HCT116 (cell line): ENCODE measurements around the gene TULP4. TPM values are rescaled to one million over a fixed set of nuclear protein-coding genes. Genes with fewer than 3 reads are reported as not detected.

Experiments
- ATAC-seq: fragments of 200-7000 bp; cut with Tn5 transposase; 2 replicates; pipeline ENCODE4 v1.9.1; 2020; ENCODE audit warnings: mild to moderate bottlenecking, moderate library complexity
- BruUV-seq: library from RNA; stranded (reverse); fragments of 400-500 nt; replicated peaks from 2 replicates; lab custom pipeline; 2021; lab: Mats Ljungman, UMichigan
- CTCF ChIA-PET: fragments of 300-600 bp; sonication (Branson Sonifier 250); formaldehyde crosslinking; loops from one replicate; lab custom pipeline; 2021; ENCODE audit warnings: antibody characterized with exemption; lab: Charles Lee
- POLR2A ChIA-PET: fragments of 300-600, 350-600 bp; sonication (Branson Sonifier 250); formaldehyde crosslinking; loops from one replicate; lab custom pipeline; 2021; ENCODE audit warnings: antibody characterized with exemption; lab: Charles Lee
- RAD21 ChIA-PET, 2 experiments: fragments of 300-600 bp; sonication (Branson Sonifier 250); formaldehyde crosslinking; loops; one replicate each; lab custom pipeline; 2023; ENCODE audit warnings: low total read pairs in 2 of 2; ENCODE audit not compliant: uncharacterized antibody in 2 of 2, unreplicated experiment in 2 of 2, low non-redundant PET in 1 of 2; lab: Charles Lee
- DNase-seq: peaks from one replicate; pipeline ENCODE4 v3.0.0-alpha.2; 2010; ENCODE audit warnings: low read depth, low spot score
- H2AFZ ChIP-seq: fragments of 200-600 bp; shearing (Covaris generic), sonication (generic); 2 replicates; pipeline ENCODE4 v1.6.1; 2017; ENCODE audit warnings: low read depth, mixed run types, mixed read lengths, antibody characterized with exemption, low read length; ENCODE audit not compliant: poor library complexity, severe bottlenecking
- H3K27ac ChIP-seq: 2 replicates; pipeline ENCODE4 v1.5.1; 2012; ENCODE audit warnings: low read depth, low read length
- H3K27me3 ChIP-seq: fragments of 200-600 bp; sonication (generic); 2 replicates; pipeline ENCODE4 v1.6.1; 2016; ENCODE audit warnings: mixed run types, low read length, mixed read lengths; ENCODE audit not compliant: insufficient read depth
- H3K36me3 ChIP-seq, 2 experiments: fragments of 200-500 bp in 1 of 2; fragments of 200-600 bp in 1 of 2; sonication (Bioruptor generic) in 1 of 2; sonication (generic) in 1 of 2; 2 replicates each; pipeline versions ENCODE4 v1.5.1 to v1.6.1; 2014 to 2016; ENCODE audit warnings: low read length in 2 of 2, inconsistent platforms in 1 of 2, mixed read lengths in 1 of 2, mixed run types in 1 of 2; ENCODE audit not compliant: insufficient read depth in 2 of 2, control insufficient read depth in 1 of 2
- H3K4me1 ChIP-seq, 2 experiments: fragments of 200-600 bp in 1 of 2; sonication (generic) in 1 of 2; 2 replicates each; pipeline versions ENCODE4 v1.5.1 to v1.6.1; 2012 to 2017; ENCODE audit warnings: low read length in 2 of 2, inconsistent platforms in 1 of 2, mild to moderate bottlenecking in 1 of 2, mixed read lengths in 1 of 2, mixed run types in 1 of 2, moderate library complexity in 1 of 2; ENCODE audit not compliant: insufficient read depth in 2 of 2, control insufficient read depth in 1 of 2
- H3K4me2 ChIP-seq: fragments of 200-600 bp; sonication (generic); 2 replicates; pipeline ENCODE4 v1.6.1; 2017; ENCODE audit warnings: mixed run types, low read length, mixed read lengths
- H3K4me3 ChIP-seq, 2 experiments: fragments of 200-600 bp in 1 of 2; sonication (generic) in 1 of 2; replicated peaks in 1 of 2; 2 replicates each; pipeline ENCODE4 v1.5.1; 2011 to 2016; ENCODE audit warnings: low read length in 2 of 2, control low read depth in 1 of 2, low read depth in 1 of 2, mild to moderate bottlenecking in 1 of 2, mixed read lengths in 1 of 2, mixed run types in 1 of 2
- H3K79me2 ChIP-seq: fragments of 200-600 bp; sonication (generic); 2 replicates; pipeline ENCODE4 v1.6.1; 2017; ENCODE audit warnings: mild to moderate bottlenecking, mixed run types, low read length, moderate library complexity, mixed read lengths; ENCODE audit not compliant: insufficient read depth
- H3K9ac ChIP-seq: fragments of 200-600 bp; sonication (generic); 2 replicates; pipeline ENCODE4 v1.6.1; 2016; ENCODE audit warnings: low read length, mixed read lengths
- H3K9me2 ChIP-seq: fragments of 200-600 bp; sonication (generic), shearing (Covaris generic); 2 replicates; pipeline ENCODE4 v1.6.1; 2017; ENCODE audit warnings: mixed run types, mild to moderate bottlenecking, moderate library complexity; ENCODE audit not compliant: insufficient read depth
- H3K9me3 ChIP-seq, 2 experiments: fragments of 200-500 bp in 1 of 2; fragments of 200-600 bp in 1 of 2; sonication (Bioruptor generic) in 1 of 2; sonication (generic) in 1 of 2; 2 replicates each; pipeline ENCODE4 v1.6.1; 2014 to 2017; ENCODE audit warnings: low read length in 2 of 2, mixed read lengths in 2 of 2, inconsistent platforms in 1 of 2, low read depth in 1 of 2, mild to moderate bottlenecking in 1 of 2, mixed run types in 1 of 2, moderate library complexity in 1 of 2; ENCODE audit not compliant: control insufficient read depth in 1 of 2, insufficient read depth in 1 of 2
- H4K20me1 ChIP-seq: fragments of 200-600 bp; sonication (generic), shearing (Covaris generic); 2 replicates; pipeline ENCODE4 v1.6.1; 2017; ENCODE audit warnings: mixed run types, mild to moderate bottlenecking, moderate library complexity; ENCODE audit not compliant: insufficient read depth
- ATF3 ChIP-seq: IDR thresholded peaks from 2 replicates; pipeline ENCODE4 v1.6.1; 2012
- CBX3 ChIP-seq: IDR thresholded peaks from 2 replicates; pipeline ENCODE4 v1.6.1; 2012; ENCODE audit warnings: low read depth
- CEBPB ChIP-seq: IDR thresholded peaks from 2 replicates; pipeline ENCODE4 v1.6.1; 2012; ENCODE audit warnings: low read depth
- CTCF ChIP-seq, 3 experiments: fragments of 200-600 bp in 1 of 3; sonication (generic) in 1 of 3; IDR thresholded peaks in 2 of 3; conservative IDR thresholded peaks in 1 of 3; 2 replicates each; pipeline ENCODE4 v1.5.1; 2012 to 2017; ENCODE audit warnings: low read depth in 2 of 3, low read length in 2 of 3, antibody characterized with exemption in 1 of 3, borderline replicate concordance in 1 of 3, control low read depth in 1 of 3, mild to moderate bottlenecking in 1 of 3, mixed read lengths in 1 of 3, mixed run types in 1 of 3, moderate library complexity in 1 of 3; ENCODE audit not compliant: insufficient read depth in 1 of 3
- EGR1 ChIP-seq: IDR thresholded peaks from 2 replicates; pipeline ENCODE4 v1.6.1; 2012; ENCODE audit warnings: low read depth
- EZH2phosphoT487 ChIP-seq: fragments of 200-600 bp; IDR thresholded peaks from 2 replicates; pipeline ENCODE4 v1.6.1; 2018; ENCODE audit warnings: antibody characterized with exemption, borderline replicate concordance
- FOSL1 ChIP-seq: IDR thresholded peaks from 2 replicates; pipeline ENCODE4 v1.6.1; 2012; ENCODE audit warnings: low read depth
- JUND ChIP-seq: IDR thresholded peaks from 2 replicates; pipeline ENCODE4 v1.6.1; 2012
- MAX ChIP-seq: IDR thresholded peaks from 2 replicates; pipeline ENCODE4 v1.6.1; 2012
- POLR2A ChIP-seq: IDR thresholded peaks from 2 replicates; pipeline ENCODE4 v1.7.0; 2011; ENCODE audit warnings: borderline replicate concordance; ENCODE audit not compliant: insufficient read depth, insufficient read length; ENCODE audit errors: extremely low read depth
- REST ChIP-seq: IDR thresholded peaks from 2 replicates; pipeline ENCODE4 v1.6.1; 2012; ENCODE audit warnings: low read depth
- SIN3A ChIP-seq: IDR thresholded peaks from 2 replicates; pipeline ENCODE4 v1.6.1; 2012; ENCODE audit warnings: low read depth
- SP1 ChIP-seq: IDR thresholded peaks from 2 replicates; pipeline ENCODE4 v1.6.1; 2012; ENCODE audit warnings: low read depth
- SRF ChIP-seq: IDR thresholded peaks from 2 replicates; pipeline ENCODE4 v1.6.1; 2012; ENCODE audit warnings: low read depth
- TCF7L2 ChIP-seq: IDR thresholded peaks from 2 replicates; pipeline ENCODE4 v1.7.0; 2011; ENCODE audit warnings: borderline replicate concordance, inconsistent platforms; ENCODE audit not compliant: insufficient read depth, insufficient read length; ENCODE audit errors: extremely low read depth
- YY1 ChIP-seq: IDR thresholded peaks from 2 replicates; pipeline ENCODE4 v1.6.1; 2011; ENCODE audit warnings: low read length, low read depth, moderate library complexity, mild to moderate bottlenecking; ENCODE audit not compliant: insufficient replicate concordance; ENCODE audit errors: extremely low read depth
- ZBTB33 ChIP-seq: IDR thresholded peaks from 2 replicates; pipeline ENCODE4 v1.6.1; 2011; ENCODE audit warnings: mild to moderate bottlenecking, low read length, moderate library complexity; ENCODE audit not compliant: insufficient replicate concordance; ENCODE audit errors: extremely low read depth
- ZFX ChIP-seq: fragments of 450-650 bp; IDR thresholded peaks from 2 replicates; pipeline ENCODE4 v1.6.1; 2017
- ZNF274 ChIP-seq: fragments of 200-500 bp; sonication (Bioruptor generic); IDR thresholded peaks from 2 replicates; pipeline ENCODE4 v1.6.1; 2014; ENCODE audit warnings: mild to moderate bottlenecking, low read depth, low read length, inconsistent platforms
- intact Hi-C: fragments of 100-400 bp; cut with micrococcal nuclease; formaldehyde crosslinking; loops from 2 replicates; pipeline ENCODE4 v1.10.0; 2022
- total RNA-seq: library from RNA; stranded (reverse); gene quantifications from one replicate; pipeline ENCODE4 v1.2.1, GENCODE V29; 2021; ENCODE audit not compliant: unreplicated experiment

Gene TULP4
- total RNA-seq, 1 experiment from 2014 or later = 70.8 TPM

- Histone ChIP-seq H3K9me2 (no peaks in the 10 kb centered on the region), H3K27ac (no peak overlapping the region), H3K4me1 (peaks cover 3 to 7% of the 10 kb centered on the region in 2 experiments; a peak in 1 of 4 replicates), H3K4me3 (no peak overlapping the region), H3K9me3 (peaks cover 0 to 13% of the 10 kb centered on the region in 2 experiments; a peak in 1 of 4 replicates), H3K27me3 (no peaks in the 10 kb centered on the region), H2AFZ (no peak overlapping the region), H3K79me2 (peaks cover 30% of the 10 kb centered on the region), H4K20me1 (no peaks in the 10 kb centered on the region), H3K36me3 (0 out of 4 replicates have a peak, but pooled peaks cover 0 to 4% of the 10 kb centered on the region in 2 experiments), H3K9ac (no peak overlapping the region), H3K4me2 (no peak overlapping the region)
- ChIA-PET RAD21 (no interaction called here), POLR2A (no interaction called here), CTCF (no interaction called here)
- DNase-seq = no peak
- no peak for ATAC-seq
- no TSS peak for BruUV-seq
- intact Hi-C loops = no loop called here
- no peak for TF ChIP-seq SRF
- TF ChIP-seq CBX3 = no peak
- no peak for TF ChIP-seq CEBPB
- TF ChIP-seq JUND = no peak
- no peak for TF ChIP-seq ZFX
- no peak for TF ChIP-seq ATF3
- no peak for TF ChIP-seq SIN3A
- TF ChIP-seq ZNF274 = no peak
- TF ChIP-seq ZBTB33 = no peak
- TF ChIP-seq YY1 = no peak
- no peak for TF ChIP-seq EZH2phosphoT487
- no peak for TF ChIP-seq SP1
- no peak for TF ChIP-seq REST
- TF ChIP-seq MAX = no peak
- no peak for TF ChIP-seq POLR2A
- no peak for TF ChIP-seq FOSL1
- no peak for TF ChIP-seq EGR1
- no peak for TF ChIP-seq TCF7L2
- TF ChIP-seq CTCF (IDR thresholded peaks at IDR 0.05 in 2 of 3, conservative IDR thresholded peaks at IDR 0.05 in 1 of 3; ENCODE audit: borderline replicate concordance in 1 of 3, insufficient read depth in 1 of 3, low read depth in 2 of 3, low read length in 2 of 3) = no peak
These were observed 20.8 kb downstream of the TULP4 start for GRCh38 chr6:158333094-158333493.
